Stomach (tissue), 9 donors: Measurements from ENCODE around the gene TAF11L12. TPM values are rescaled to one million over a fixed set of nuclear protein-coding genes. Genes with fewer than 3 reads are reported as not detected.
"Not testable (repeated sequence)": the region's sequence is repeated elsewhere in the genome, so short reads cannot be mapped to it uniquely, and the experiment has no call there.

Source experiments
- DNase-seq, 2 donors: peaks; one replicate each; pipeline versions ENCODE4 v3.0.0 to v3.0.0-alpha.2; 2013 to 2019
- H3K27ac ChIP-seq, 5 donors: fragments of 200-600 bp in 4 of 5; sonication (generic) in 4 of 5; one replicate each; pipeline ENCODE4 v1.5.1; 2013 to 2019; ENCODE audit warnings: mild to moderate bottlenecking in 1 of 5, moderate library complexity in 1 of 5
- H3K27me3 ChIP-seq, 3 donors: fragments of 200-600 bp; sonication (generic); one replicate each; pipeline ENCODE4 v1.5.1; 2017 to 2019; ENCODE audit warnings: mixed run types in 1 of 3
- H3K36me3 ChIP-seq, 4 donors: fragments of 200-600 bp; sonication (generic); 1 replicate in 3 of 4; 2 replicates in 1 of 4; pipeline ENCODE4 v1.5.1; 2016 to 2019
- H3K4me1 ChIP-seq, 4 donors: fragments of 200-600 bp; sonication (generic); one replicate each; pipeline ENCODE4 v1.5.1; 2016 to 2019
- H3K4me3 ChIP-seq, 4 donors: fragments of 200-600 bp; sonication (generic) in 3 of 4; one replicate each; pipeline ENCODE4 v1.5.1; 2016 to 2019; ENCODE audit warnings: mild to moderate bottlenecking in 1 of 4
- H3K9me3 ChIP-seq, 4 donors: fragments of 200-600 bp; sonication (generic); one replicate each; pipeline ENCODE4 v1.5.1; 2016 to 2019
- EP300 ChIP-seq: sonication (generic); formaldehyde crosslinking; IDR thresholded peaks from one replicate; pipeline ENCODE4 v1.6.1; 2017; ENCODE audit warnings: antibody characterized with exemption
- POLR2A ChIP-seq, 4 donors: fragments of 450-650 bp; IDR thresholded peaks; one replicate each; pipeline ENCODE4 v1.6.1; 2016; ENCODE audit warnings: antibody characterized with exemption in 4 of 4, control low read depth in 2 of 4, mild to moderate bottlenecking in 1 of 4, moderate library complexity in 1 of 4
- POLR2AphosphoS5 ChIP-seq, 3 donors: sonication (generic); formaldehyde crosslinking; IDR thresholded peaks; one replicate each; pipeline ENCODE4 v1.6.1; 2016; ENCODE audit warnings: antibody characterized with exemption in 3 of 3
- WGBS, 5 donors: extraction: QIAGEN DNeasy Blood & Tissue Kit in 3 of 5; methylation state at CpG; one replicate each; pipeline versions ENCODE4 v1.1.5 to v1.1.7; 2013 to 2018; 5-methylcytosine and 5-hydroxymethylcytosine counted together
- intact Hi-C: fragments of 100-400 bp; cut with DNase I; formaldehyde crosslinking; loops from one replicate; pipeline ENCODE4 v1.15.1; 2023; ENCODE audit warnings: low total_unique reads
- polyA plus RNA-seq, 3 donors: library from polyadenylated mRNA; stranded (reverse); fragments of 200-250 nt; gene quantifications; one replicate each; pipeline ENCODE4 v1.2.3, GENCODE V29; 2013
- total RNA-seq, 5 donors: library from RNA; depleted of rRNA; stranded (reverse); fragments of >200 nt; gene quantifications; one replicate each; pipeline versions ENCODE4 v1.1.0 to v1.2.3, GENCODE V29; 2014 to 2016
- TF ChIP-seq, protein P1 (sequence below), 7 experiments: fragments of 450-650 bp in 4 of 7; fragments of 200-600 bp in 3 of 7; sonication (generic) in 3 of 7; IDR thresholded peaks; one replicate each; pipeline ENCODE4 v1.5.1; 2016 to 2019; ENCODE audit warnings: antibody characterized with exemption in 7 of 7, control low read depth in 2 of 7, mild to moderate bottlenecking in 1 of 7
- donor health status: healthy with polysubstance abuse.
- donor health status: Bipolar disorder and iron deficiency.
- donor health status: healthy.

The TAF11L12 gene
- total and polyA plus RNA-seq, 8 donors, result not detected

DNA sequence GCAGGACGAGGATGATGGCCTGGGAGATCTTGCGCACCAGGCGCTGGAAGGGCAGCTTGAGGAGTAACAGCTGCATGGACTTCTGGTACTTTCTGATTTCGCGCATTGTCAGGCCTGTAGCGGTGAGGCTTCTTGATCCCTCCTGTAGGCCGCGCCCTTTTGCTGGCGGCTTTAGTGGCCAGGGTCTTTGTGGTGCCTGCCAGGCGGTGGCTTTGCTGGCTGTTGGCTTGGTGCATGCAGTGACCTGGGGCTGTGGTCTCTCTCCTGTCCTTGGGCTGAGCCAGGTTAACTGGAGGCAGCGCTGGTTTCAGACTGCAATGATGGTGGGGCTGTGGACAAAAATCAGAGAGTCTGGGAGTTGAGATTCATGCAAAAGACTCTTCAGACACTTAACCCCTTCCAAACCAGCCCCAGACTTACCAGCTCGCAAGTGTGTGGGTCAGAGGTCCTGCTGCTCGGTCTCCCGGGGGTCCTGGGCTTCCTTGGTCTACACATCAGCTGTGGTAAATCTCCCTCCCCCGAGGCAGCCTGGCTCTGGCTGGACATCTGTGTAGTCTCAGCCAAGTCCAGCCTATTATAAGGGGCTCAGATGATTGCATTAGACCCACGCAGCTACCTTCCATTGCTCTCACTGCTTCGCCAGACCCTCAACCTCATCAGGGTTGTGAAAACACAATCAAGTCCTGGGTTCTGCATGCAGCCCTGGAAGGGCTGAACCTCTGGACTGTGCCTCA is 4.8 kb downstream of the TAF11L12 start:
- DNase-seq, result no peak
- 73 to 93% (median 92%) methylated on average over 2 to 17 of the region's 17 CpGs for WGBS, 5 donors
- TF ChIP-seq POLR2A (IDR thresholded peaks at IDR 0.05) (no peak), EP300 (no peak), POLR2AphosphoS5 (IDR thresholded peaks at IDR 0.05) (no peak)
- TF ChIP-seq, protein P1, sequence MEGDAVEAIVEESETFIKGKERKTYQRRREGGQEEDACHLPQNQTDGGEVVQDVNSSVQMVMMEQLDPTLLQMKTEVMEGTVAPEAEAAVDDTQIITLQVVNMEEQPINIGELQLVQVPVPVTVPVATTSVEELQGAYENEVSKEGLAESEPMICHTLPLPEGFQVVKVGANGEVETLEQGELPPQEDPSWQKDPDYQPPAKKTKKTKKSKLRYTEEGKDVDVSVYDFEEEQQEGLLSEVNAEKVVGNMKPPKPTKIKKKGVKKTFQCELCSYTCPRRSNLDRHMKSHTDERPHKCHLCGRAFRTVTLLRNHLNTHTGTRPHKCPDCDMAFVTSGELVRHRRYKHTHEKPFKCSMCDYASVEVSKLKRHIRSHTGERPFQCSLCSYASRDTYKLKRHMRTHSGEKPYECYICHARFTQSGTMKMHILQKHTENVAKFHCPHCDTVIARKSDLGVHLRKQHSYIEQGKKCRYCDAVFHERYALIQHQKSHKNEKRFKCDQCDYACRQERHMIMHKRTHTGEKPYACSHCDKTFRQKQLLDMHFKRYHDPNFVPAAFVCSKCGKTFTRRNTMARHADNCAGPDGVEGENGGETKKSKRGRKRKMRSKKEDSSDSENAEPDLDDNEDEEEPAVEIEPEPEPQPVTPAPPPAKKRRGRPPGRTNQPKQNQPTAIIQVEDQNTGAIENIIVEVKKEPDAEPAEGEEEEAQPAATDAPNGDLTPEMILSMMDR (IDR thresholded peaks at IDR 0.05), result no peak

DNA sequence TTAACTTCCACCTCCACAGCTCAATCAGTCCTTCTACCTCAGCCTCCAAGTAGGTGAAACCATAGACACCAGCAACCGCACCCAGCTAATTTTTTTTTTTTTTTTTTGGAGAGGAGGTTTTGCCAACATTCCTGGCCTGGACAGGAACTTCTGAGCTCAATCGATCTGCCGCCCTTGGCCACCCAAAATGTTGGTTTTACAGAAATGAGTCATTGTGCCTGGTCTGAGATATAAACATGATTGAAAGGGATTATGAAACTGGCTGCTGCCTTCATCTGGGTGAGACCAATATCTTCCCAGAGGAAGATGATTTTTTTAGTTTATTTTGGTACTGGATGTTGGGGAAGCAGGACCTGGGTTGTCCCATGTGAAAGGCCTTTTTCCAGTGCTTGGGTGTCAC is 9.2 kb downstream of the TAF11L12 start:
- Histone ChIP-seq H3K4me3 (no peak overlapping the region), H3K27ac (no peak overlapping the region), H3K36me3 (no peaks in the 10 kb centered on the region), H3K4me1 (no peaks in the 10 kb centered on the region), H3K27me3 (no peaks in the 10 kb centered on the region), H3K9me3 (no peaks in the 10 kb centered on the region)
- intact Hi-C loops, result no loop called here
- TF ChIP-seq, protein P1 (IDR thresholded peaks at IDR 0.05), result no peak
- TF ChIP-seq POLR2A (IDR thresholded peaks at IDR 0.05) (no peak), EP300 (no peak), POLR2AphosphoS5 (IDR thresholded peaks at IDR 0.05) (no peak)
- DNase-seq, result no peak
- WGBS, 5 donors, result 76 to 93% (median 81%) methylated on average over 3 of the region's 3 CpGs

More for the DNA sequence above, 4.8 kb downstream of the TAF11L12 start:
- H3K36me3 ChIP-seq, result no peaks in the 10 kb centered on the region
- H3K9me3 ChIP-seq, result no peaks in the 10 kb centered on the region
- no peak overlapping the region for H3K27ac ChIP-seq
- intact Hi-C loops, result no loop called here
- H3K4me1 ChIP-seq, result no peaks in the 10 kb centered on the region
- H3K27me3 ChIP-seq, result no peaks in the 10 kb centered on the region
- H3K4me3 ChIP-seq, result no peak overlapping the region

DNA sequence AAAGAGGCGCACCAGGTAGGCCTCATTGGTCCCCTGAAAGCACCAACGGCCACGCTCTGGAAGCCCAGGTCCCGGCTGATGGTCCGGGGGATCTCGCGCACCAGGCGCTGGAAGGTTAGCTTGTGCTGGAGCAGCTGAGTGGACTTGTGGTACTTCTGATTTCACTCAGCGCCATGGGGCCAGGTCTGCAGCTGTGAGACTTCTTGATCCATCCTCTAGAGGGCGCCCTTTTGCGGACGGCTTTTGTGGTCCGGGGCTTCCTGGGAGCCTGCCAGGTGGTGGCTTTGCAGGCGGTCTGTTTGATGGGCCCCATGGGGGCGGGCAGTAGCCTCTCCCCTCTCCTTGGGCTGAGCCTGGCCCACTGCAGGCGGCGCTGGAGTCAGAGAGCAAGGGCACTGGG is 10.4 kb downstream of the TAF11L12 start:
- 80 to 96% (median 90%) methylated on average over 4 to 17 of the region's 17 CpGs for WGBS, 5 donors
- TF ChIP-seq POLR2A (IDR thresholded peaks at IDR 0.05) (no peak), POLR2AphosphoS5 (IDR thresholded peaks at IDR 0.05) (no peak), EP300 (no peak)
- TF ChIP-seq, protein P1 (IDR thresholded peaks at IDR 0.05), result no peak
- no peak for DNase-seq
- no peaks in the 10 kb centered on the region for H3K27me3 ChIP-seq
- no peak overlapping the region for H3K27ac ChIP-seq
- intact Hi-C loops, result no loop called here
- H3K36me3 ChIP-seq, result no peaks in the 10 kb centered on the region
- H3K4me3 ChIP-seq, result no peak overlapping the region
- H3K9me3 ChIP-seq, result no peaks in the 10 kb centered on the region
- no peaks in the 10 kb centered on the region for H3K4me1 ChIP-seq

DNA sequence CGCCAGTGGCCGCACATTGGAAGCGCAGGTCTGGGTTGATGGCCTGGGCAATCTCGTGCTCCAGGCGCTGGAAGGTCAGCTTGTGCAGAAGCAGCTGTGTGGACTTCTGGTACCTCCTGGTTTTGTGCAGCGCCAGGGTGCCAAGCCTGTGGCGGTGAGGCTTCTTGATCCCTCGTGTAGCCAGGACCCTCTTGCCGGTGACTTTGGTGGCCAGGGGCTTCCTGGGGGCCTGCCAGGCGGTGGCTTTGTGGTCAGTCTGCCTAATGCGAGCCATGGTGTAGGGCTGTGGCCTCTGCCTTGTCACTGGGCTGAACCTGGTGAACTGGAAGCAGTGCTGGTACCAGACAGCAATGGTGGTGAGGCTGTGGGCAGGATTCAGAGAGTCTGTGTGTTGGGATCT is 15.5 kb downstream of the TAF11L12 start:
- Histone ChIP-seq H3K4me3 (no peak overlapping the region), H3K36me3 (no peaks in the 10 kb centered on the region), H3K9me3 (no peaks in the 10 kb centered on the region), H3K27ac (no peak overlapping the region), H3K4me1 (no peaks in the 10 kb centered on the region), H3K27me3 (no peaks in the 10 kb centered on the region)
- 80 to 95% (median 90%) methylated on average over 6 to 11 of the region's 11 CpGs for WGBS, 5 donors
- intact Hi-C loops, result no loop called here
- TF ChIP-seq, protein P1 (IDR thresholded peaks at IDR 0.05), result no peak
- TF ChIP-seq POLR2AphosphoS5 (IDR thresholded peaks at IDR 0.05) (no peak), EP300 (no peak), POLR2A (IDR thresholded peaks at IDR 0.05) (no peak)
- DNase-seq, result no peak

DNA sequence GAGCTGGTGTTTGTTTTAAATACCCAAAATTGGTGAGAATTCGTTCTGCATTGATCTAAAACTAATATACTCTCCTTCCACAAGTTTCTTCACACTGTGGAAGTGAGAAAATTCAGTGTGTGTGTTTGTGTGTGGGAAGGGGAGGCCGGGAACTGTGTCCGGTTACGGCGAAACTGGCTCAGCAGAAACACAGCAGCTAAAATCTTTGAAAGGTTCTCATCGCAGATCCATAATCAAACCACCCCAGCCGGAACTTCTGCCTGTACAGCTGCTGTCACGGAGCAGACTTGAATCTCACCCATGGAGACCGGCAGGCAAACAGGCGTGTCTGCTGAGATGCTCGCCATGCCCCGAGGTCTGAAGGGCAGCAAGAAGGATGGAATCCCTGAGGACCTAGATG is 21.6 kb downstream of the TAF11L12 start, which contains the start of gene TAF11L13:
TAF11L13 (plus strand) TSS at position 301 of the 400 bp plus-strand sequence.
- H3K27ac ChIP-seq, H3K36me3 ChIP-seq, H3K9me3 ChIP-seq, DNase-seq, H3K4me1 ChIP-seq, H3K27me3 ChIP-seq, H3K4me3 ChIP-seq, intact Hi-C loops: not testable (repeated sequence)
- WGBS, 5 donors, result 77 to 95% (median 89%) methylated on average over 4 to 9 of the region's 12 CpGs
